Esophagus muscularis mucosa (tissue), 4 donors: ENCODE measurements around the gene MAN1A1. TPM values are rescaled to one million over a fixed set of nuclear protein-coding genes. Genes with fewer than 3 reads are reported as not detected.

Source experiments
- DNase-seq: peaks from one replicate; pipeline ENCODE4 v3.0.0-alpha.2; 2017; ENCODE audit errors: extremely low spot score
- H3K27ac ChIP-seq, 4 donors: fragments of 200-600 bp; sonication (generic); replicated peaks in 1 of 4; 1 replicate in 3 of 4; 2 replicates in 1 of 4; pipeline ENCODE4 v1.5.1; 2016 to 2019; ENCODE audit warnings: mild to moderate bottlenecking in 1 of 4
- H3K27me3 ChIP-seq, 4 donors: fragments of 200-600 bp; sonication (generic); one replicate each; pipeline versions ENCODE4 v1.5.1 to v1.6.0; 2016 to 2019
- H3K36me3 ChIP-seq, 4 donors: fragments of 200-600 bp; sonication (generic); one replicate each; pipeline ENCODE4 v1.5.1; 2016 to 2019
- H3K4me1 ChIP-seq, 4 donors: fragments of 200-600 bp; sonication (generic); one replicate each; pipeline ENCODE4 v1.5.1; 2016 to 2019
- H3K4me3 ChIP-seq, 4 donors: fragments of 200-600 bp; sonication (generic); 1 replicate in 2 of 4; 2 replicates in 2 of 4; pipeline ENCODE4 v1.5.1; 2016 to 2019; ENCODE audit warnings: mild to moderate bottlenecking in 4 of 4, moderate library complexity in 1 of 4
- H3K9me3 ChIP-seq, 4 donors: fragments of 200-600 bp; sonication (generic); 1 replicate in 3 of 4; 2 replicates in 1 of 4; pipeline ENCODE4 v1.5.1; 2016 to 2019
- CTCF ChIP-seq, 3 experiments: fragments of 200-600 bp in 2 of 3; fragments of 450-650 bp in 1 of 3; sonication (generic) in 2 of 3; IDR thresholded peaks; one replicate each; pipeline ENCODE4 v1.5.1; 2017 to 2019; ENCODE audit warnings: antibody characterized with exemption in 3 of 3, mild to moderate bottlenecking in 2 of 3, moderate library complexity in 1 of 3
- EP300 ChIP-seq: sonication (generic); formaldehyde crosslinking; IDR thresholded peaks from one replicate; pipeline ENCODE4 v1.6.1; 2017; ENCODE audit warnings: antibody characterized with exemption
- POLR2A ChIP-seq: fragments of 450-650 bp; IDR thresholded peaks from one replicate; pipeline ENCODE4 v1.6.1; 2017; ENCODE audit warnings: antibody characterized with exemption, moderate library complexity, mild to moderate bottlenecking, low read depth
- POLR2AphosphoS5 ChIP-seq, 2 donors: sonication (generic); formaldehyde crosslinking; IDR thresholded peaks; one replicate each; pipeline ENCODE4 v1.6.1; 2017; ENCODE audit warnings: antibody characterized with exemption in 2 of 2
- WGBS: methylation state at CpG from one replicate; pipeline ENCODE4 v1.1.5; 2018; 5-methylcytosine and 5-hydroxymethylcytosine counted together
- intact Hi-C: fragments of 100-400 bp; cut with DNase I; formaldehyde crosslinking; loops from one replicate; pipeline ENCODE4 v1.15.1; 2023
- total RNA-seq, 4 donors: library from RNA; depleted of rRNA; stranded (reverse); fragments of >200 nt; gene quantifications; one replicate each; pipeline versions ENCODE4 v1.1.0 to v1.2.1, GENCODE V29; 2016

MAN1A1 gene
- total RNA-seq, 4 donors from 2014 or later = 79.4 to 125 (median 101) TPM

- WGBS = 87% methylated on average over 3 of the region's 3 CpGs
- Histone ChIP-seq H3K4me3 (no peak overlapping the region), H3K27me3 (no peaks in the 10 kb centered on the region), H3K9me3 (no peaks in the 10 kb centered on the region), H3K27ac (no peak overlapping the region), H3K36me3 (peaks cover 0 to 30% (median 7%) of the 10 kb centered on the region in 4 donors), H3K4me1 (peaks cover 5 to 39% (median 26%) of the 10 kb centered on the region in 4 donors)
- intact Hi-C loops = no loop called here
- no peak for DNase-seq
- TF ChIP-seq POLR2A (no peak), POLR2AphosphoS5 (IDR thresholded peaks at IDR 0.05) (no peak), EP300 (no peak), CTCF (IDR thresholded peaks at IDR 0.05) (no peak)
These were observed 173.1 kb downstream of the MAN1A1 start for GRCh38 chr6:119176445-119176844.

GRCh38 chr6:119174879-119175817, 174.4 kb downstream of the MAN1A1 start:
- H3K4me3 ChIP-seq = no peak overlapping the region
- intact Hi-C loops = no loop called here
- H3K36me3 ChIP-seq = peaks cover 0 to 22% (median 7%) of the 10 kb centered on the region in 4 donors
- DNase-seq = no peak
- peaks cover 5 to 52% (median 35%) of the 10 kb centered on the region in 4 donors for H3K4me1 ChIP-seq
- no peaks in the 10 kb centered on the region for H3K27me3 ChIP-seq
- TF ChIP-seq EP300 (no peak), POLR2A (no peak), POLR2AphosphoS5 (IDR thresholded peaks at IDR 0.05) (no peak), CTCF (IDR thresholded peaks at IDR 0.05) (no peak)
- 92% methylated on average over 8 of the region's 8 CpGs for WGBS
- no peaks in the 10 kb centered on the region for H3K9me3 ChIP-seq
- H3K27ac ChIP-seq = no peak overlapping the region

GRCh38 chr6:119174085-119174445, 175.5 kb downstream of the MAN1A1 start:
- TF ChIP-seq POLR2AphosphoS5 (IDR thresholded peaks at IDR 0.05) (no peak), CTCF (IDR thresholded peaks at IDR 0.05) (no peak), POLR2A (no peak), EP300 (no peak)
- H3K27me3 ChIP-seq = no peaks in the 10 kb centered on the region
- intact Hi-C loops = no loop called here
- peak overlapping the region in 1 of 4 donors; percentile 5 for H3K27ac ChIP-seq
- WGBS = 68% methylated on average over 3 of the region's 3 CpGs
- no peak overlapping the region for H3K4me3 ChIP-seq
- H3K9me3 ChIP-seq = no peaks in the 10 kb centered on the region
- no peak for DNase-seq
- H3K4me1 ChIP-seq = peaks cover 5 to 53% (median 36%) of the 10 kb centered on the region in 4 donors
- peaks cover 0 to 11% (median 2%) of the 10 kb centered on the region in 4 donors for H3K36me3 ChIP-seq

GRCh38 chr6:119173249-119174084, 176.1 kb downstream of the MAN1A1 start:
- peaks cover 5 to 53% (median 36%) of the 10 kb centered on the region in 4 donors for H3K4me1 ChIP-seq
- H3K36me3 ChIP-seq = peaks cover 0 to 5% (median 0%) of the 10 kb centered on the region in 4 donors
- H3K9me3 ChIP-seq = no peaks in the 10 kb centered on the region
- 53% methylated on average over 6 of the region's 6 CpGs for WGBS
- no peaks in the 10 kb centered on the region for H3K27me3 ChIP-seq
- DNase-seq = no peak
- H3K27ac ChIP-seq = peak overlapping the region in 1 of 4 donors; percentile 5
- intact Hi-C loops = no loop called here
- TF ChIP-seq EP300 (no peak), CTCF (IDR thresholded peaks at IDR 0.05) (no peak), POLR2A (no peak), POLR2AphosphoS5 (IDR thresholded peaks at IDR 0.05) (no peak)
- H3K4me3 ChIP-seq = no peak overlapping the region
